Lower lobe of right lung (tissue), 2 donors: ENCODE data around the gene CBLN3. TPM values are rescaled to one million over a fixed set of nuclear protein-coding genes. Genes with fewer than 3 reads are reported as not detected.
A peak's percentile ranks its signal among the peaks of the same experiment; 100 is the strongest.

Experiments used
- ATAC-seq, 2 donors: fragments of 200-7000 bp; cut with Tn5 transposase; one replicate each; pipeline ENCODE4 v1.9.1; 2020 to 2022; ENCODE audit warnings: mild to moderate bottlenecking in 2 of 2, moderate library complexity in 2 of 2
- DNase-seq: peaks from one replicate; pipeline ENCODE4 v3.0.0-alpha.2; 2020
- H3K27ac ChIP-seq: fragments of 200-600 bp; one replicate; pipeline ENCODE4 v1.8.0; 2022
- H3K27me3 ChIP-seq: fragments of 200-600 bp; one replicate; pipeline ENCODE4 v1.8.0; 2022; ENCODE audit warnings: low read depth
- H3K36me3 ChIP-seq: fragments of 200-600 bp; one replicate; pipeline ENCODE4 v1.8.0; 2022; ENCODE audit warnings: mild to moderate bottlenecking
- H3K4me1 ChIP-seq: fragments of 200-600 bp; one replicate; pipeline ENCODE4 v1.8.0; 2022
- H3K4me3 ChIP-seq: fragments of 200-600 bp; one replicate; pipeline ENCODE4 v1.8.0; 2022; ENCODE audit warnings: mild to moderate bottlenecking
- H3K9me3 ChIP-seq: fragments of 200-600 bp; one replicate; pipeline ENCODE4 v1.8.0; 2022
- CTCF ChIP-seq: fragments of 200-600 bp; IDR thresholded peaks from one replicate; pipeline ENCODE4 v1.8.0; 2022; ENCODE audit warnings: antibody characterized with exemption, mild to moderate bottlenecking
- intact Hi-C: fragments of 100-400 bp; cut with DNase I; formaldehyde crosslinking; loops from one replicate; pipeline ENCODE4 v1.11.0; 2022
- total RNA-seq: library from RNA; stranded (reverse); fragmentation: NEBNext Ultra II Directional; extraction: Animal tissue kit (Norgen Biotek cat#: 25700); gene quantifications from one replicate; pipeline ENCODE4 v1.2.1, GENCODE V29; 2021
- donor health status: DM: no; HTN: yes; CAD: no; lungs with severe emphysema.

The CBLN3 gene
- total RNA-seq, 1 donor from 2014 or later: 2.3 TPM

DNA sequence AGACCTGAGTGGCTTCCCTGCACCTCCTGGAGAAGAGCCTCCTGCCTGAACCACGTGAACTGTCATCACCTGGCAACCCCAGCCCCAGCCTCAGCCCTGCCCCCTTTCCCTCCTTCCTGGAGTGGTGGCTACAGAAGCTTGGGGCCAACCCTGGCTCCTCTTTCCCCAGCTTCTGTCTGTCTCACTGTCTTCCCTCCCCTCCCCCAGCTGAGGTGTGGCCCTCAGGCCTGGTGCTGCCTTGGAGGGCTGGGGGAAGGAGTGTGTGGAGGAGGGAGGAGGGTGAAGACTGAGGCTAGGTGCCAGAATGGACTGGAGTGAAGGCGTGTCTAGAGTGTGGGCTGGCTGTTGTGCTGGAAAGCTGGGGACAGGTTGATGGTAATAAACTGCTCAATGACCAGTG is 51.8 kb downstream of the CBLN3 start:
- Histone ChIP-seq H3K4me1 (no peaks in the 10 kb centered on the region), H3K27ac (no peak overlapping the region), H3K9me3 (no peaks in the 10 kb centered on the region), H3K27me3 (no peaks in the 10 kb centered on the region), H3K4me3 (no peak overlapping the region), H3K36me3 (peaks cover 6% of the 10 kb centered on the region)
- intact Hi-C loops: no loop called here
- DNase-seq: no peak
- peak; percentile 33 to 57 for ATAC-seq
- TF ChIP-seq CTCF: no peak

DNA sequence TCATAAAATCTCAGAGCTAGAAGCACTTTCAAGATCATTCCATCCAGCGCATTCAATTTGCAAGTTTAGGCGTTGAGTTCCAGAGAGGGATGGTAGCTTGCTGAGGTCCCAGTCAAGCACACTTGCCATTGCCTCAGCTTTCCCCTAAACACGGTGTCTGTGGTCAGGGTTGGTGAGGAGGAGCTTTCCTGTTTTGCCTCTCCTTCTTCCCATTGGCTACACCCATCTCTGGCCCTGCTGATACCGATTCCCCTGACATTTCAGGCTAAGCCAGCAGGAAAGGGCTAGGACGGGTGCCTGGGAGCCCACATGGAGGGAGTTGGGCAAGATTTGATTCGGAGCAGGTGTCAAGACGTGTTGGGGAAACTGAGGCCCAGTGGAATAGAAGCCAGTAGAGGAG is 52.3 kb downstream of the CBLN3 start:
- peaks cover 6% of the 10 kb centered on the region for H3K36me3 ChIP-seq
- ATAC-seq: no peak
- H3K27ac ChIP-seq: no peak overlapping the region
- no peaks in the 10 kb centered on the region for H3K27me3 ChIP-seq
- no peak for DNase-seq
- intact Hi-C loops: no loop called here
- H3K4me1 ChIP-seq: no peaks in the 10 kb centered on the region
- no peaks in the 10 kb centered on the region for H3K9me3 ChIP-seq
- TF ChIP-seq CTCF: no peak
- no peak overlapping the region for H3K4me3 ChIP-seq

Other genes with a start within 250 kb of the CBLN3 start
- gene IPO4, start 240.9 kb downstream of the CBLN3 start, total RNA-seq: 18.3 TPM
- 48.9 TPM for gene TM9SF1, start 234.2 kb downstream of the CBLN3 start, total RNA-seq
- gene TSSK4, start 224.0 kb downstream of the CBLN3 start, total RNA-seq: 0.74 TPM
- 41.9 TPM for gene CHMP4A, start 216.2 kb downstream of the CBLN3 start, total RNA-seq
- gene MDP1, start 213.6 kb downstream of the CBLN3 start, total RNA-seq: 13.3 TPM
- 132 TPM for gene NEDD8, start 197.3 kb downstream of the CBLN3 start, total RNA-seq
- gene GMPR2, start 196.7 kb downstream of the CBLN3 start, total RNA-seq: 72.3 TPM
- 85.7 TPM for gene TINF2, start 187.0 kb downstream of the CBLN3 start, total RNA-seq
- 5.9 TPM for gene TGM1, start 166.5 kb downstream of the CBLN3 start, total RNA-seq
- gene RABGGTA, start 158.1 kb downstream of the CBLN3 start, total RNA-seq: 50.4 TPM
- 22.7 TPM for gene DHRS1, start 129.9 kb downstream of the CBLN3 start, total RNA-seq
- gene NOP9, start 129.8 kb downstream of the CBLN3 start, total RNA-seq: 22.0 TPM
- gene CIDEB, start 121.7 kb downstream of the CBLN3 start, total RNA-seq: 16.4 TPM
- gene LTB4R2, start 119.5 kb downstream of the CBLN3 start, total RNA-seq: 5.9 TPM
- gene LTB4R, start 118.2 kb downstream of the CBLN3 start, total RNA-seq: 14.1 TPM
- 42.7 TPM for gene ADCY4, start 94.6 kb downstream of the CBLN3 start, total RNA-seq
- 27.9 TPM for gene RIPK3, start 89.7 kb downstream of the CBLN3 start, total RNA-seq
- 37.0 TPM for gene NFATC4, start 61.5 kb downstream of the CBLN3 start, total RNA-seq
- gene NYNRIN, start 30.7 kb downstream of the CBLN3 start, total RNA-seq: 17.9 TPM
- gene KHNYN, start 286 bp upstream of the CBLN3 start, total RNA-seq: 61.4 TPM
- gene SDR39U1, start 13.1 kb upstream of the CBLN3 start, total RNA-seq: 61.6 TPM
- gene CMA1, start 78.6 kb upstream of the CBLN3 start, total RNA-seq: 2.4 TPM
- gene CTSG, start 146.6 kb upstream of the CBLN3 start, total RNA-seq: 12.2 TPM
- gene GZMH, start 180.0 kb upstream of the CBLN3 start, total RNA-seq: 7.5 TPM
- 7.6 TPM for gene GZMB, start 204.5 kb upstream of the CBLN3 start, total RNA-seq